Parathyroid adenoma (tissue), 2 donors: Measurements from ENCODE around the gene PIEZO2.

Source experiments
- H2AFZ ChIP-seq: fragments of 300-600 bp; sonication (generic); one replicate; pipeline ENCODE4 v1.7.0; 2017; ENCODE audit warnings: antibody characterized with exemption, mild to moderate bottlenecking
- H3K27ac ChIP-seq: fragments of 300-600 bp; sonication (generic); one replicate; pipeline ENCODE4 v1.7.0; 2017
- H3K27me3 ChIP-seq: fragments of 300-600 bp; sonication (generic); one replicate; pipeline ENCODE4 v1.7.0; 2017; ENCODE audit warnings: low read length; ENCODE audit not compliant: control insufficient read depth, insufficient read depth
- H3K36me3 ChIP-seq: fragments of 300-600 bp; sonication (generic); one replicate; pipeline ENCODE4 v1.7.0; 2017; ENCODE audit warnings: low read length; ENCODE audit not compliant: control insufficient read depth, insufficient read depth
- H3K4me1 ChIP-seq: fragments of 300-600 bp; sonication (generic); one replicate; pipeline ENCODE4 v1.7.0; 2017; ENCODE audit warnings: control low read depth
- H3K4me2 ChIP-seq: fragments of 300-600 bp; sonication (generic); one replicate; pipeline ENCODE4 v1.7.0; 2017; ENCODE audit warnings: low read length
- H3K4me3 ChIP-seq: fragments of 300-600 bp; sonication (generic); one replicate; pipeline ENCODE4 v1.7.0; 2017; ENCODE audit warnings: low read depth, low read length
- H3K79me2 ChIP-seq: fragments of 300-600 bp; sonication (generic); one replicate; pipeline ENCODE4 v1.7.0; 2017; ENCODE audit warnings: control low read depth
- H3K9ac ChIP-seq: fragments of 300-600 bp; sonication (generic); one replicate; pipeline ENCODE4 v1.7.0; 2017; ENCODE audit warnings: mild to moderate bottlenecking
- H3K9me3 ChIP-seq: fragments of 300-600 bp; sonication (generic); one replicate; pipeline ENCODE4 v1.7.0; 2017; ENCODE audit warnings: low read length; ENCODE audit not compliant: control insufficient read depth
- CTCF ChIP-seq: fragments of 300-600 bp; sonication (generic); IDR thresholded peaks from one replicate; pipeline ENCODE4 v1.7.0; 2017; ENCODE audit warnings: antibody characterized with exemption, mild to moderate bottlenecking
- donor health status: primary hyperparathyroidism.

The PIEZO2 gene

GRCh38 chr18:10839421-10839820, 309.9 kb downstream of the PIEZO2 start:
- TF ChIP-seq CTCF = no peak
- Histone ChIP-seq H3K4me1 (no peaks in the 10 kb centered on the region), H3K27ac (no peak overlapping the region), H3K36me3 (no peaks in the 10 kb centered on the region), H3K4me2 (no peak overlapping the region), H2AFZ (no peak overlapping the region), H3K4me3 (no peak overlapping the region), H3K9ac (no peak overlapping the region), H3K79me2 (no peaks in the 10 kb centered on the region), H3K9me3 (no peaks in the 10 kb centered on the region), H3K27me3 (no peaks in the 10 kb centered on the region)

- Histone ChIP-seq H3K36me3 (no peaks in the 10 kb centered on the region), H3K9ac (no peak overlapping the region), H3K4me2 (no peak overlapping the region), H3K27ac (no peak overlapping the region), H3K4me1 (no peaks in the 10 kb centered on the region), H3K27me3 (no peaks in the 10 kb centered on the region), H2AFZ (no peak overlapping the region), H3K79me2 (no peaks in the 10 kb centered on the region), H3K4me3 (no peak overlapping the region), H3K9me3 (no peaks in the 10 kb centered on the region)
- TF ChIP-seq CTCF = no peak
Measured at GRCh38 chr18:10838553-10838952, 310.8 kb downstream of the PIEZO2 start.

- no peak overlapping the region for H2AFZ ChIP-seq
- H3K27me3 ChIP-seq = no peaks in the 10 kb centered on the region
- no peak overlapping the region for H3K9ac ChIP-seq
- no peaks in the 10 kb centered on the region for H3K79me2 ChIP-seq
- H3K36me3 ChIP-seq = no peaks in the 10 kb centered on the region
- H3K4me3 ChIP-seq = no peak overlapping the region
- no peak for TF ChIP-seq CTCF
- no peaks in the 10 kb centered on the region for H3K9me3 ChIP-seq
- no peaks in the 10 kb centered on the region for H3K4me1 ChIP-seq
- H3K27ac ChIP-seq = no peak overlapping the region
- no peak overlapping the region for H3K4me2 ChIP-seq
Measured at GRCh38 chr18:10834128-10834815, 315.1 kb downstream of the PIEZO2 start.

DNA sequence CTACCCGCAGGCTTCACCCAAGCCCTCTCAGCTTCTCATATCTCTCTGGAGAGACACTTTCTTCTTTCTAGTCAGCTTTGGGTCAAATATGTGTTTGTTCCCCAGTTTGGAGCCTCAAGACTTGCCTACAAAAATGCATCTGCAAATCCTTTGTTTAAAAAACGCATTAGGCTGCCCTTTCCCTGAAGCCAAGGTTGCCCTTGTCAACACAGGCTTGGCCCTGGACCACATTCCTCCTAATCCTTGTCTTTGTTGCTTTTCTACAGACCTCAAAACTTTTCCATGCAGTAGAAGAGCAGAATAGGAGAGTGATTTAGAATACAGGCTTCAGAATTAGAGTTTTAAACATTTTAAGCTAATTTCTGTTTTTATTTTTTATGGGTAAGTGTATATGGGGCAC, 315.7 kb downstream of the PIEZO2 start:
- Histone ChIP-seq H3K79me2 (no peaks in the 10 kb centered on the region), H3K9ac (no peak overlapping the region), H3K4me1 (no peaks in the 10 kb centered on the region), H3K9me3 (no peaks in the 10 kb centered on the region), H2AFZ (no peak overlapping the region), H3K4me2 (no peak overlapping the region), H3K36me3 (no peaks in the 10 kb centered on the region), H3K27me3 (no peaks in the 10 kb centered on the region), H3K27ac (no peak overlapping the region), H3K4me3 (no peak overlapping the region)
- TF ChIP-seq CTCF = no peak

DNA sequence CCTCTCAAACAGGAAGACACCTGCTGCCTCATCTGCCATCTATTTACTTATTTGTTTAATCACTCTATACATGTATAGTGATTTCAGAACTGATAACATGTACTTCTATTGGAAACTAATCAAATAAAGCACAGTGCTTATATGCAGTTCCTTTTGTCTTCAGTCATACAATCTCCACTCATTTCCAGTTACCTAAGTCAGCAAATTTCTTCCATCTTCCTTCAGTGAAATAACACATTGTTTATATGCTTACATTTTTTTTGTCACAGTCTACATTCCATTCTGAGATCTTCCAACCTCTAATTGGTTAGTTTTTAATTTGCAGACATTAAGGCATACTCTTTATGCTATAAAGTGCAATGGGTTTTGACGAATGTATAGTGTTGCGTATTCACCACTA, 323.0 kb downstream of the PIEZO2 start:
- Histone ChIP-seq H3K27me3 (no peaks in the 10 kb centered on the region), H3K4me2 (no peak overlapping the region)

More for the DNA sequence above, 323.0 kb downstream of the PIEZO2 start:
- no peak for TF ChIP-seq CTCF
- no peak overlapping the region for H3K27ac ChIP-seq
- H3K36me3 ChIP-seq = no peaks in the 10 kb centered on the region
- no peaks in the 10 kb centered on the region for H3K4me1 ChIP-seq
- H3K79me2 ChIP-seq = no peaks in the 10 kb centered on the region
- H3K4me3 ChIP-seq = no peak overlapping the region
- no peaks in the 10 kb centered on the region for H3K9me3 ChIP-seq
- no peak overlapping the region for H2AFZ ChIP-seq
- H3K9ac ChIP-seq = no peak overlapping the region
